Measurements from ENCODE around the gene VPS13D.

DNA sequence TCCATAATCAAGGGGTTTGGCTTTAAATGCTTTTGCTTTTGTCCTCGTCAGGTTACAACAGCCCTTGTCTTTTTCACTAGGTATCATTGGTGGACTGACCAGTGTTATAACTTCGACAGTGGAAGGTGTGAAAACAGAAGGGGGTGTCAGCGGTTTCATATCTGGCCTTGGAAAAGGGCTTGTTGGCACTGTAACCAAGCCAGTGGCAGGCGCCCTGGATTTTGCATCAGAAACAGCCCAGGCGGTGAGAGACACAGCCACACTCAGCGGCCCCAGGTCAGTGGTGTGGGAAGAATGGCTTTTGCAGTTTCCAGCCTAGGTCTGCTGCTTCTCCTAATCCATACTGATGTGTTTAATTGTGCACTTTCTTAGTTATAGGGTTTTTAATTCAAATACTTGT, 230.3 kb downstream of the VPS13D start:
- TF ChIP-seq, protein P1, sequence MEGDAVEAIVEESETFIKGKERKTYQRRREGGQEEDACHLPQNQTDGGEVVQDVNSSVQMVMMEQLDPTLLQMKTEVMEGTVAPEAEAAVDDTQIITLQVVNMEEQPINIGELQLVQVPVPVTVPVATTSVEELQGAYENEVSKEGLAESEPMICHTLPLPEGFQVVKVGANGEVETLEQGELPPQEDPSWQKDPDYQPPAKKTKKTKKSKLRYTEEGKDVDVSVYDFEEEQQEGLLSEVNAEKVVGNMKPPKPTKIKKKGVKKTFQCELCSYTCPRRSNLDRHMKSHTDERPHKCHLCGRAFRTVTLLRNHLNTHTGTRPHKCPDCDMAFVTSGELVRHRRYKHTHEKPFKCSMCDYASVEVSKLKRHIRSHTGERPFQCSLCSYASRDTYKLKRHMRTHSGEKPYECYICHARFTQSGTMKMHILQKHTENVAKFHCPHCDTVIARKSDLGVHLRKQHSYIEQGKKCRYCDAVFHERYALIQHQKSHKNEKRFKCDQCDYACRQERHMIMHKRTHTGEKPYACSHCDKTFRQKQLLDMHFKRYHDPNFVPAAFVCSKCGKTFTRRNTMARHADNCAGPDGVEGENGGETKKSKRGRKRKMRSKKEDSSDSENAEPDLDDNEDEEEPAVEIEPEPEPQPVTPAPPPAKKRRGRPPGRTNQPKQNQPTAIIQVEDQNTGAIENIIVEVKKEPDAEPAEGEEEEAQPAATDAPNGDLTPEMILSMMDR (IDR thresholded peaks at IDR 0.05; ENCODE audit: extremely low read depth in 1 of 2, insufficient read depth in 1 of 2, low read depth in 1 of 2, low read length in 2 of 2) = no peak
- TF ChIP-seq MYC (IDR thresholded peaks at IDR 0.05; ENCODE audit: low read depth, low read length) (no peak), POLR2A (IDR thresholded peaks at IDR 0.05; ENCODE audit: low read depth, low read length) (no peak), POLR2AphosphoS5 (IDR thresholded peaks at IDR 0.05; ENCODE audit: insufficient read depth, low read depth, low read length) (no peak), EZH2 (IDR thresholded peaks at IDR 0.05; ENCODE audit: borderline replicate concordance, low read depth, low read length, severe bottlenecking) (no peak), FOS (IDR thresholded peaks at IDR 0.05; ENCODE audit: borderline replicate concordance, insufficient read depth, low read length) (no peak)
- TF ChIP-seq, protein P2, sequence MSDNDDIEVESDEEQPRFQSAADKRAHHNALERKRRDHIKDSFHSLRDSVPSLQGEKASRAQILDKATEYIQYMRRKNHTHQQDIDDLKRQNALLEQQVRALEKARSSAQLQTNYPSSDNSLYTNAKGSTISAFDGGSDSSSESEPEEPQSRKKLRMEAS (IDR thresholded peaks at IDR 0.05; ENCODE audit: insufficient read depth, insufficient read length) = no peak

Measured in endothelial cell of umbilical vein (primary cell).